Heart right ventricle (tissue), 16 donors: Measurements from ENCODE around the gene LRRC7. TPM values are rescaled to one million over a fixed set of nuclear protein-coding genes. Genes with fewer than 3 reads are reported as not detected.

ENCODE experiments used
- ATAC-seq, 8 donors: fragments of 200-7000 bp; cut with Tn5 transposase; one replicate each; pipeline ENCODE4 v1.9.1; 2020; ENCODE audit warnings: mild to moderate bottlenecking in 8 of 8, moderate library complexity in 8 of 8, moderate number of reproducible peaks in 1 of 8
- DNase-seq, 2 donors: peaks; one replicate each; pipeline ENCODE4 v3.0.0-alpha.2; 2020
- H3K27ac ChIP-seq, 10 donors: fragments of 200-600 bp; sonication (generic) in 2 of 10; one replicate each; pipeline versions ENCODE4 v1.5.0 to v1.8.0; 2020 to 2022; ENCODE audit warnings: mild to moderate bottlenecking in 3 of 10
- H3K27me3 ChIP-seq, 7 donors: fragments of 200-600 bp; one replicate each; pipeline ENCODE4 v1.8.0; 2021 to 2022; ENCODE audit warnings: mild to moderate bottlenecking in 2 of 7
- H3K36me3 ChIP-seq, 9 donors: fragments of 200-600 bp; sonication (generic) in 1 of 9; one replicate each; pipeline versions ENCODE4 v1.5.0 to v1.8.0; 2020 to 2022; ENCODE audit warnings: mild to moderate bottlenecking in 2 of 9
- H3K4me1 ChIP-seq, 9 donors: fragments of 200-600 bp; sonication (generic) in 1 of 9; one replicate each; pipeline versions ENCODE4 v1.5.0 to v1.8.0; 2020 to 2022; ENCODE audit warnings: mild to moderate bottlenecking in 4 of 9
- H3K4me3 ChIP-seq, 10 donors: fragments of 200-600 bp; sonication (generic) in 2 of 10; one replicate each; pipeline versions ENCODE4 v1.5.0 to v1.8.0; 2020 to 2022; ENCODE audit warnings: mild to moderate bottlenecking in 7 of 10, moderate library complexity in 2 of 10
- H3K9me3 ChIP-seq, 11 donors: fragments of 200-600 bp in 10 of 11; sonication (generic) in 2 of 11; one replicate each; pipeline versions ENCODE4 v1.5.0 to v1.8.0; 2013 to 2022; ENCODE audit warnings: mild to moderate bottlenecking in 2 of 11, control low read depth in 1 of 11, moderate library complexity in 1 of 11
- CTCF ChIP-seq, 9 donors: fragments of 200-600 bp; sonication (generic) in 2 of 9; IDR thresholded peaks; one replicate each; pipeline versions ENCODE4 v1.5.0 to v1.8.0; 2021 to 2022; ENCODE audit warnings: antibody characterized with exemption in 9 of 9, mild to moderate bottlenecking in 5 of 9, moderate library complexity in 1 of 9
- WGBS, 2 donors: extraction: QIAGEN DNeasy Blood & Tissue Kit; methylation state at CpG; one replicate each; pipeline ENCODE4 v1.1.7; 2013; ENCODE audit warnings: inconsistent platforms in 1 of 2; 5-methylcytosine and 5-hydroxymethylcytosine counted together
- intact Hi-C, 10 donors: fragments of 100-400 bp; cut with DNase I; formaldehyde crosslinking; loops; one replicate each; pipeline versions ENCODE4 v1.11.1 to v1.14.2; 2022
- polyA plus RNA-seq, 2 donors: library from polyadenylated mRNA; stranded (reverse); fragments of 200-250 nt; gene quantifications; one replicate each; pipeline ENCODE4 v1.2.3, GENCODE V29; 2013
- total RNA-seq, 10 donors: library from RNA; stranded (reverse); fragmentation: NEBNext Ultra II Directional in 3 of 10; extraction: Animal tissue kit (Norgen Biotek cat#: 25700) in 3 of 10; gene quantifications; one replicate each; pipeline versions ENCODE4 v1.2.1 to v1.2.4, GENCODE V29; 2021 to 2023
- donor health status: Arrhythmogenic right ventricular cardiomyopathy.
- donor health status: ischemic (EF 13 %, LVEDD 7.1; RV severe dilation, severe dysfunction).
- donor health status: healthy with polysubstance abuse.
- donor health status: DM: no; HTN: yes; CAD: no.
- donor health status: DM: no; HTN: no; CAD: no.
- donor health status: ischemic (EF 25% LVEDD 6.9; RV normal size, moderate dysfunction).
- donor health status: ischemic (EF 25% LVEDD 5.7; RV mildly dilated, moderate dysfunction).
- donor health status: healthy.
- donor health status: DM: yes; HTN: yes; CAD: no.
- donor health status: Ischemic cardiomyopathy.
- donor health status: ischemic (EF 35%, LVEDD 5.7; RV mildly dilated, moderate dysfunction).
- donor health status: nonischemic (EF 11% LVEDD 7.7; RV severe dilation, severe dysfunction).
- donor health status: DM: yes; HTN: yes; CAD: no.
- donor health status: PGD.
- donor health status: ischemic (EF 29% LVEDD 5.4; RV normal size, mild dysfunction).
- donor health status: nonischemic (EF 23%, LVEDD 6.1; RV moderate dilation, normal function).

Gene LRRC7
- total and polyA plus RNA-seq, 12 donors, result 0.03 to 2.1 (median 0.59) TPM

GRCh38 chr1:69585666-69586065 lies 17.9 kb downstream of the LRRC7 start:
- no peak overlapping the region for H3K27ac ChIP-seq

GRCh38 chr1:69587391-69587790 lies 19.7 kb downstream of the LRRC7 start:
- no peak for TF ChIP-seq CTCF (IDR thresholded peaks at IDR 0.05)
- no peak for DNase-seq
- H3K4me3 ChIP-seq, result no peak overlapping the region
- no peaks in the 10 kb centered on the region for H3K36me3 ChIP-seq
- ATAC-seq, result no peak
- intact Hi-C loops, result no loop called here
- WGBS, 2 donors, result 40 to 43% methylated on average over 5 of the region's 5 CpGs
- H3K9me3 ChIP-seq, result no peaks in the 10 kb centered on the region
- H3K27ac ChIP-seq, result no peak overlapping the region
- H3K27me3 ChIP-seq, result no peaks in the 10 kb centered on the region
- no peaks in the 10 kb centered on the region for H3K4me1 ChIP-seq

More at GRCh38 chr1:69585666-69586065, 17.9 kb downstream of the LRRC7 start:
- ATAC-seq (no peak), DNase-seq (no peak)
- Histone ChIP-seq H3K4me3 (no peak overlapping the region), H3K36me3 (no peaks in the 10 kb centered on the region), H3K9me3 (no peaks in the 10 kb centered on the region), H3K27me3 (peaks cover 0 to 6% (median 0%) of the 10 kb centered on the region in 7 donors), H3K4me1 (no peaks in the 10 kb centered on the region)
- intact Hi-C loops, result no loop called here
- 45 to 56% methylated on average over 2 of the region's 2 CpGs for WGBS, 2 donors
- TF ChIP-seq CTCF (IDR thresholded peaks at IDR 0.05), result no peak

- H3K27me3 ChIP-seq, result no peaks in the 10 kb centered on the region
- no peak overlapping the region for H3K27ac ChIP-seq
- DNase-seq, result no peak
- intact Hi-C loops, result no loop called here
- WGBS, 2 donors, result 69 to 79% methylated on average over 1 of the region's 1 CpG
- H3K9me3 ChIP-seq, result no peaks in the 10 kb centered on the region
- no peak overlapping the region for H3K4me3 ChIP-seq
- no peaks in the 10 kb centered on the region for H3K36me3 ChIP-seq
- no peak for TF ChIP-seq CTCF (IDR thresholded peaks at IDR 0.05)
- no peak for ATAC-seq
- H3K4me1 ChIP-seq, result no peaks in the 10 kb centered on the region
These were observed 22.1 kb downstream of the LRRC7 start for GRCh38 chr1:69589799-69590198.

- Histone ChIP-seq H3K27ac (no peak overlapping the region), H3K9me3 (no peaks in the 10 kb centered on the region), H3K36me3 (no peaks in the 10 kb centered on the region), H3K4me1 (no peaks in the 10 kb centered on the region), H3K4me3 (no peak overlapping the region), H3K27me3 (no peaks in the 10 kb centered on the region)
- no peak for TF ChIP-seq CTCF (IDR thresholded peaks at IDR 0.05)
- ATAC-seq (no peak), DNase-seq (no peak)
- intact Hi-C loops, result no loop called here
- WGBS, 2 donors, result 81 to 88% methylated on average over 6 of the region's 6 CpGs
These were observed 24.6 kb downstream of the LRRC7 start for GRCh38 chr1:69592341-69592740.
